ENCODE results near the gene SPOCK1. TPM values are rescaled to one million over a fixed set of nuclear protein-coding genes. Genes with fewer than 3 reads are reported as not detected.

The SPOCK1 gene
- total and polyA plus RNA-seq, 2 of the 13 experiments (the other 11 are each of a cell fraction or from before 2014, with no cell fraction given) = 0.18 to 0.29 TPM

DNA sequence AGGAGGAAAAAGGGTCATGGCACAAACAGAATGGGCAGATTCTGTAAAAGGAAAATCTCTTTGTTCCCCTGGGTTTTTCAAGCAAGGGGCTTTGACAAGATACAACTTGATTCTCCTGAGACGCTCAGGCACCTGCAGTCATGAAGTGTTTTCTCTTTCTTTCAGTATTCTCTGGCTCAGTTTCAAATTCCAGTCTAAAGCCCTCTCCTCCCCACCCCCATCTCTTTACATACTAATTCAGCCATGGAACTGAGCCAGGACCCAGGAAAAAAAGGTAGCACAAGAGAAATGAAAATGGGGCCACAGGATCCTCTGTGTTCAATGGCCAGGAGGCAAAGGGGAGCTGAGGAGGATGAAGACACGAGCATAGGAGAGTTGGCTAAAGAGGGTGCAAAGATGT is 408.4 kb downstream of the SPOCK1 start (continued):
- TF ChIP-seq, protein P1, sequence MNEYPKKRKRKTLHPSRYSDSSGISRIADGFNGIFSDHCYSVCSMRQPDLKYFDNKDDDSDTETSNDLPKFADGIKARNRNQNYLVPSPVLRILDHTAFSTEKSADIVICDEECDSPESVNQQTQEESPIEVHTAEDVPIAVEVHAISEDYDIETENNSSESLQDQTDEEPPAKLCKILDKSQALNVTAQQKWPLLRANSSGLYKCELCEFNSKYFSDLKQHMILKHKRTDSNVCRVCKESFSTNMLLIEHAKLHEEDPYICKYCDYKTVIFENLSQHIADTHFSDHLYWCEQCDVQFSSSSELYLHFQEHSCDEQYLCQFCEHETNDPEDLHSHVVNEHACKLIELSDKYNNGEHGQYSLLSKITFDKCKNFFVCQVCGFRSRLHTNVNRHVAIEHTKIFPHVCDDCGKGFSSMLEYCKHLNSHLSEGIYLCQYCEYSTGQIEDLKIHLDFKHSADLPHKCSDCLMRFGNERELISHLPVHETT (CRISPR knock-in tag; conservative IDR thresholded peaks at IDR 0.05) = no peak
- TF ChIP-seq SRSF1 (optimal IDR thresholded peaks at IDR 0.05; ENCODE audit: low read depth, low read length) = no peak

DNA sequence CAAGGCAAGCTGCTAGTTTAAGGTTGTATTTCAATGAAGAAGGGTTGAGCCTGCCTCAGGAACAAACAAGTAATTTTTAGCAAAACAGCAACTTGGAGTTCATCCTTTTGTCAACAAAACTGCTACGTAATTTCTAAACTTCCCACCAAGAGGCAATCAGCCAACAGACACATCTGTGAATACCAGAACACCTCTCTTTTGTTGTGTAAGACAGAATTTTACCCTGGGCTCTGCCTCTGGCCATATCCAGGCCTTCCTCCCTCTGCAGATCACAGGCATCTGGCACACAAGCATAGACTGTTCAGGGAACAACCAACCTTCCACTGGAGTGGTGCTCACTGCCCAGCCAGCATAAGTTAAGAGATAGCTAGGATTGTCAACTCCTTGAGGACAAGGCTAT is 409.0 kb downstream of the SPOCK1 start:
- in situ Hi-C loops (cut with HindIII; ENCODE audit: extremely low pct_ligation_motif_present, low pct_unique_long_range_greater_than_20kb) = no loop called here
- WGBS (ENCODE audit: low lambda C conversion rate) = 25% methylated on average over 1 of the region's 1 CpG
- H3K4me2 ChIP-seq (ENCODE audit: low read depth, low read length) = no peak overlapping the region

More for the DNA sequence above, 409.0 kb downstream of the SPOCK1 start:
- H3K4me3 ChIP-seq (replicated peaks in 1 of 3; ENCODE audit: insufficient read depth in 1 of 3, low read depth in 2 of 3, low read length in 3 of 3) = no peak overlapping the region
- no peaks in the 10 kb centered on the region for H3K36me3 ChIP-seq (replicated peaks in 1 of 2; ENCODE audit: control insufficient read depth in 1 of 2, insufficient read depth in 2 of 2, low read length in 2 of 2)
- CTCF ChIA-PET (ENCODE audit: low intra/inter-chr PET ratio, low total read pairs) = no interaction called here
- no peaks in the 10 kb centered on the region for H3K9me3 ChIP-seq (ENCODE audit: low read length)
- no TSS peak for BruUV-seq (replicated peaks)
- no peak overlapping the region for H3K9ac ChIP-seq (ENCODE audit: insufficient read depth, low read depth, low read length)
- H2AFZ ChIP-seq (ENCODE audit: low read length) = no peak overlapping the region
- no peak for DNase-seq (ENCODE audit: low spot score)
- no peaks in the 10 kb centered on the region for H3K4me1 ChIP-seq (ENCODE audit: insufficient read depth, low read length)
- ATAC-seq = no peak
- POLR2A ChIA-PET = no interaction called here
- FAIRE-seq = no peak
- H3K27me3 ChIP-seq (ENCODE audit: control insufficient read depth in 1 of 2, insufficient read depth in 2 of 2, low read length in 2 of 2) = no peaks in the 10 kb centered on the region
- intact Hi-C loops (cut with micrococcal nuclease; ENCODE audit: unreplicated experiment) = no loop called here
- no peaks in the 10 kb centered on the region for H3K79me2 ChIP-seq (ENCODE audit: insufficient read depth, low read length)
- TF ChIP-seq, protein P2, sequence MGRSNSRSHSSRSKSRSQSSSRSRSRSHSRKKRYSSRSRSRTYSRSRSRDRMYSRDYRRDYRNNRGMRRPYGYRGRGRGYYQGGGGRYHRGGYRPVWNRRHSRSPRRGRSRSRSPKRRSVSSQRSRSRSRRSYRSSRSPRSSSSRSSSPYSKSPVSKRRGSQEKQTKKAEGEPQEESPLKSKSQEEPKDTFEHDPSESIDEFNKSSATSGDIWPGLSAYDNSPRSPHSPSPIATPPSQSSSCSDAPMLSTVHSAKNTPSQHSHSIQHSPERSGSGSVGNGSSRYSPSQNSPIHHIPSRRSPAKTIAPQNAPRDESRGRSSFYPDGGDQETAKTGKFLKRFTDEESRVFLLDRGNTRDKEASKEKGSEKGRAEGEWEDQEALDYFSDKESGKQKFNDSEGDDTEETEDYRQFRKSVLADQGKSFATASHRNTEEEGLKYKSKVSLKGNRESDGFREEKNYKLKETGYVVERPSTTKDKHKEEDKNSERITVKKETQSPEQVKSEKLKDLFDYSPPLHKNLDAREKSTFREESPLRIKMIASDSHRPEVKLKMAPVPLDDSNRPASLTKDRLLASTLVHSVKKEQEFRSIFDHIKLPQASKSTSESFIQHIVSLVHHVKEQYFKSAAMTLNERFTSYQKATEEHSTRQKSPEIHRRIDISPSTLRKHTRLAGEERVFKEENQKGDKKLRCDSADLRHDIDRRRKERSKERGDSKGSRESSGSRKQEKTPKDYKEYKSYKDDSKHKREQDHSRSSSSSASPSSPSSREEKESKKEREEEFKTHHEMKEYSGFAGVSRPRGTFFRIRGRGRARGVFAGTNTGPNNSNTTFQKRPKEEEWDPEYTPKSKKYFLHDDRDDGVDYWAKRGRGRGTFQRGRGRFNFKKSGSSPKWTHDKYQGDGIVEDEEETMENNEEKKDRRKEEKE (IDR thresholded peaks at IDR 0.05) = no peak
- TF ChIP-seq, protein P3, sequence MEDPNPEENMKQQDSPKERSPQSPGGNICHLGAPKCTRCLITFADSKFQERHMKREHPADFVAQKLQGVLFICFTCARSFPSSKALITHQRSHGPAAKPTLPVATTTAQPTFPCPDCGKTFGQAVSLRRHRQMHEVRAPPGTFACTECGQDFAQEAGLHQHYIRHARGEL (CRISPR knock-in tag; IDR thresholded peaks at IDR 0.05) = no peak
- TF ChIP-seq RFX5 (IDR thresholded peaks at IDR 0.05; ENCODE audit: low read depth, low read length) = no peak
- no peak for TF ChIP-seq HNF4A (CRISPR knock-in tag; IDR thresholded peaks at IDR 0.05)
- no peak for TF ChIP-seq PAF1 (CRISPR knock-in tag; IDR thresholded peaks at IDR 0.05)
- TF ChIP-seq, protein P4, sequence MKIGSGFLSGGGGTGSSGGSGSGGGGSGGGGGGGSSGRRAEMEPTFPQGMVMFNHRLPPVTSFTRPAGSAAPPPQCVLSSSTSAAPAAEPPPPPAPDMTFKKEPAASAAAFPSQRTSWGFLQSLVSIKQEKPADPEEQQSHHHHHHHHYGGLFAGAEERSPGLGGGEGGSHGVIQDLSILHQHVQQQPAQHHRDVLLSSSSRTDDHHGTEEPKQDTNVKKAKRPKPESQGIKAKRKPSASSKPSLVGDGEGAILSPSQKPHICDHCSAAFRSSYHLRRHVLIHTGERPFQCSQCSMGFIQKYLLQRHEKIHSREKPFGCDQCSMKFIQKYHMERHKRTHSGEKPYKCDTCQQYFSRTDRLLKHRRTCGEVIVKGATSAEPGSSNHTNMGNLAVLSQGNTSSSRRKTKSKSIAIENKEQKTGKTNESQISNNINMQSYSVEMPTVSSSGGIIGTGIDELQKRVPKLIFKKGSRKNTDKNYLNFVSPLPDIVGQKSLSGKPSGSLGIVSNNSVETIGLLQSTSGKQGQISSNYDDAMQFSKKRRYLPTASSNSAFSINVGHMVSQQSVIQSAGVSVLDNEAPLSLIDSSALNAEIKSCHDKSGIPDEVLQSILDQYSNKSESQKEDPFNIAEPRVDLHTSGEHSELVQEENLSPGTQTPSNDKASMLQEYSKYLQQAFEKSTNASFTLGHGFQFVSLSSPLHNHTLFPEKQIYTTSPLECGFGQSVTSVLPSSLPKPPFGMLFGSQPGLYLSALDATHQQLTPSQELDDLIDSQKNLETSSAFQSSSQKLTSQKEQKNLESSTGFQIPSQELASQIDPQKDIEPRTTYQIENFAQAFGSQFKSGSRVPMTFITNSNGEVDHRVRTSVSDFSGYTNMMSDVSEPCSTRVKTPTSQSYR (CRISPR knock-in tag; IDR thresholded peaks at IDR 0.05; ENCODE audit: borderline replicate concordance) = no peak
- TF ChIP-seq FOXP1 (IDR thresholded peaks at IDR 0.05) = no peak
- no peak for TF ChIP-seq FOXP1 (CRISPR knock-in tag; IDR thresholded peaks at IDR 0.05)
- H4K20me1 ChIP-seq (ENCODE audit: insufficient read depth, low read length) = no peaks in the 10 kb centered on the region
- no peak overlapping the region for H3K27ac ChIP-seq (ENCODE audit: extremely low read length, insufficient read depth, low read length)
